Endodermal cell (in vitro differentiated cells): ENCODE data around the gene MACROD2. TPM values are rescaled to one million over a fixed set of nuclear protein-coding genes. Genes with fewer than 3 reads are reported as not detected.

Experiments used
- DNase-seq: peaks from one replicate; pipeline ENCODE4 v3.0.0-alpha.2; 2017
- H3K27ac ChIP-seq: 2 replicates; pipeline ENCODE4 v1.5.1; 2013; ENCODE audit warnings: mild to moderate bottlenecking, low read depth, low read length, moderate library complexity
- H3K27me3 ChIP-seq: 2 replicates; pipeline ENCODE4 v1.6.1; 2013; ENCODE audit warnings: mild to moderate bottlenecking, low read length, moderate library complexity; ENCODE audit not compliant: insufficient read depth, control insufficient read depth, poor library complexity, severe bottlenecking
- H3K36me3 ChIP-seq: 2 replicates; pipeline ENCODE4 v1.7.0; 2013; ENCODE audit warnings: mild to moderate bottlenecking, low read length, moderate library complexity; ENCODE audit not compliant: control insufficient read depth, insufficient read depth
- H3K4me1 ChIP-seq: one replicate; pipeline ENCODE4 v1.7.0; 2013; ENCODE audit warnings: low read length; ENCODE audit not compliant: control insufficient read depth, insufficient read depth
- H3K4me3 ChIP-seq: 2 replicates; pipeline ENCODE4 v1.5.1; 2013; ENCODE audit warnings: mild to moderate bottlenecking, low read length, moderate library complexity
- H3K9ac ChIP-seq: 2 replicates; pipeline ENCODE4 v1.6.1; 2013; ENCODE audit warnings: mild to moderate bottlenecking, low read length, moderate library complexity; ENCODE audit not compliant: poor library complexity, severe bottlenecking; ENCODE audit errors: extremely low read depth
- H3K9me3 ChIP-seq: 2 replicates; pipeline ENCODE4 v1.6.1; 2013; ENCODE audit warnings: mild to moderate bottlenecking, low read length, moderate library complexity; ENCODE audit not compliant: control insufficient read depth
- H3K27ac Mint-ChIP-seq: 2 replicates; pipeline ENCODE4 v1.8.0; 2020; ENCODE audit warnings: mixed read lengths
- H3K27me3 Mint-ChIP-seq: 2 replicates; pipeline ENCODE4 v1.8.0; 2021; ENCODE audit warnings: mild to moderate bottlenecking, mixed read lengths; ENCODE audit not compliant: insufficient read depth
- H3K36me3 Mint-ChIP-seq: 2 replicates; pipeline ENCODE4 v1.8.0; 2020; ENCODE audit warnings: low read depth, mixed read lengths
- H3K4me1 Mint-ChIP-seq: 2 replicates; pipeline ENCODE4 v1.8.0; 2020; ENCODE audit warnings: mixed read lengths
- H3K4me3 Mint-ChIP-seq: 2 replicates; pipeline ENCODE4 v1.8.0; 2020; ENCODE audit warnings: mild to moderate bottlenecking, moderate library complexity, mixed read lengths
- H3K9me3 Mint-ChIP-seq: 2 replicates; pipeline ENCODE4 v1.8.0; 2020; ENCODE audit warnings: mild to moderate bottlenecking, mixed read lengths
- CTCF ChIP-seq: fragments of 200-600 bp; sonication (generic); conservative IDR thresholded peaks from 2 replicates; pipeline ENCODE4 v1.5.0; 2021; ENCODE audit warnings: antibody characterized with exemption, mild to moderate bottlenecking
- WGBS, 2 experiments: methylation state at CpG; one replicate each; pipeline versions ENCODE4 v1.1.5 to v1.1.7; 2013; ENCODE audit warnings: missing lambda C conversion rate in 2 of 2, mixed read lengths in 1 of 2; ENCODE audit not compliant: insufficient coverage in 1 of 2, insufficient read length in 1 of 2; 5-methylcytosine and 5-hydroxymethylcytosine counted together
- total RNA-seq, 2 donors: library from RNA; stranded (reverse); fragmentation: NEBNext Ultra II Directional in 1 of 2; extraction: Animal tissue kit (Norgen Biotek cat#: 25700) in 1 of 2; gene quantifications; 2 replicates in 1 of 2; 3 replicates in 1 of 2; pipeline ENCODE4 v1.2.1, GENCODE V29; 2021

MACROD2 gene
- total RNA-seq, 2 donors from 2014 or later = 2.3 to 4.8 TPM

GRCh38 chr20:14790771-14791620 lies 795.7 kb downstream of the MACROD2 start:
- DNase-seq = no peak
- no peaks in the 10 kb centered on the region for H3K4me1 Mint-ChIP-seq
- no peaks in the 10 kb centered on the region for H3K27me3 Mint-ChIP-seq
- Histone ChIP-seq H3K4me3 (no peak overlapping the region), H3K9ac (no peak overlapping the region), H3K9me3 (no peaks in the 10 kb centered on the region), H3K27me3 (no peaks in the 10 kb centered on the region), H3K27ac (no peak overlapping the region), H3K4me1 (no peaks in the 10 kb centered on the region), H3K36me3 (no peaks in the 10 kb centered on the region)
- H3K4me3 Mint-ChIP-seq = no peak overlapping the region
- WGBS, 2 experiments = 94 to 95% methylated on average over 6 to 10 of the region's 10 CpGs
- no peaks in the 10 kb centered on the region for H3K9me3 Mint-ChIP-seq
- H3K27ac Mint-ChIP-seq = no peak overlapping the region
- no peak for TF ChIP-seq CTCF
- H3K36me3 Mint-ChIP-seq = no peaks in the 10 kb centered on the region

- WGBS, 2 experiments = 100% methylated on average over 1 of the region's 1 CpG; no CpG with 5 or more reads in 1 of the 2 experiments
- no peaks in the 10 kb centered on the region for H3K27me3 ChIP-seq
- Mint-ChIP-seq H3K27me3 (no peaks in the 10 kb centered on the region), H3K9me3 (no peaks in the 10 kb centered on the region), H3K36me3 (no peaks in the 10 kb centered on the region), H3K4me3 (no peak overlapping the region), H3K27ac (no peak overlapping the region), H3K4me1 (no peaks in the 10 kb centered on the region)
- no peaks in the 10 kb centered on the region for H3K9me3 ChIP-seq
- H3K4me1 ChIP-seq = no peaks in the 10 kb centered on the region
- no peak overlapping the region for H3K27ac ChIP-seq
- no peak for TF ChIP-seq CTCF
- no peak overlapping the region for H3K4me3 ChIP-seq
- no peak for DNase-seq
- H3K36me3 ChIP-seq = no peaks in the 10 kb centered on the region
- H3K9ac ChIP-seq = no peak overlapping the region
These were observed 797.6 kb downstream of the MACROD2 start for GRCh38 chr20:14792915-14793314.

- Histone ChIP-seq H3K4me1 (no peaks in the 10 kb centered on the region), H3K27me3 (no peaks in the 10 kb centered on the region), H3K36me3 (no peaks in the 10 kb centered on the region), H3K9me3 (no peaks in the 10 kb centered on the region), H3K9ac (no peak overlapping the region), H3K27ac (no peak overlapping the region), H3K4me3 (no peak overlapping the region)
- no peak overlapping the region for H3K27ac Mint-ChIP-seq
- no peaks in the 10 kb centered on the region for H3K9me3 Mint-ChIP-seq
- H3K4me3 Mint-ChIP-seq = no peak overlapping the region
- no peaks in the 10 kb centered on the region for H3K4me1 Mint-ChIP-seq
- DNase-seq = no peak
- TF ChIP-seq CTCF = no peak
- WGBS, 2 experiments = 84 to 100% methylated on average over 4 to 5 of the region's 5 CpGs
- no peaks in the 10 kb centered on the region for H3K27me3 Mint-ChIP-seq
- H3K36me3 Mint-ChIP-seq = no peaks in the 10 kb centered on the region
These were observed 804.4 kb downstream of the MACROD2 start for GRCh38 chr20:14799545-14800216.
